A673 (cell line): ENCODE results near the gene HBP1.

Experiments used
- EZH2 ChIP-seq: fragments of 200-600 bp; sonication (generic); IDR thresholded peaks from 2 replicates; pipeline ENCODE4 v1.6.1; 2017; ENCODE audit warnings: borderline replicate concordance, low read depth, mild to moderate bottlenecking, mixed read lengths, antibody characterized with exemption, low read length; ENCODE audit not compliant: poor library complexity, severe bottlenecking
- TF ChIP-seq, protein P1 (sequence below): fragments of 300-800, 200-600 bp; sonication (generic); conservative IDR thresholded peaks from 2 replicates; pipeline ENCODE4 v1.5.1; 2017; ENCODE audit warnings: low read depth, mild to moderate bottlenecking, antibody characterized with exemption, low read length, moderate library complexity, mixed read lengths

DNA sequence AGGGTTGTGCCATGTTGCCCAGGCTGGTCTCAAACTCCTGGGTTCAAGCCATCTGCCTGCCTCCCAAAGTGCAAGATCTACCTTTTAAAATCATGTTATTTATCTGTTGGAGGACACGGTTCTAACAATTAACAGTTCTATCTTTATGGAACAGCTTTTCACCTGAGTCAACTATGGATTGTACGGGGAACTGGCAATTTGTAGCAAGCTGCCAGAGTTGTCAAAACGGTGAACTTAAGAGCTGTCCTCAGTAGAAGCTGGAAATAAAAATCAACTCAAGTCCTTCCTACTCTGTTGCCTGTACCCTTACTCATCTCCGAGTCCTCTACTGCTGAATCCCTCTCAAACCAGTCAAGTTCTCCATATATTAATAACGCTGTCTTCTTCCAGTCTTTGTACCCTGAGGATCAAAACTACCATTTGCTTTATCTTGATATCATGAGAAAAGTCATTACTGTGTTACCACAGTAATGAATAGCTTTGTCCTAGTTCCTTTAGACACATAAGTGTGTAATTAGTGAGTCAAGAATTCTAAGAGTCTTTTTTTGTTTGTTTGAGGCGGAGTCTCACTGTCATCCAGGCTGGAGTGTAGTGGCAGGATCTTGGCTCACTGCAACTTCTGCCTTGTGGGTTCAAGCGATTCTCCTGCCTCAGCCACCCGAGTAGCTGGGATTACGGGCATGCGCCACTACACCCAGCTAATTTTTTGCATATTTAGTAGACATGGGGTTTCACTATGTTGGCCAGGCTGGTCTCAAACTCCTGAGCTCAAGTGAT, 28.2 kb downstream of the HBP1 start:
- no peak for TF ChIP-seq EZH2
- TF ChIP-seq, protein P1, sequence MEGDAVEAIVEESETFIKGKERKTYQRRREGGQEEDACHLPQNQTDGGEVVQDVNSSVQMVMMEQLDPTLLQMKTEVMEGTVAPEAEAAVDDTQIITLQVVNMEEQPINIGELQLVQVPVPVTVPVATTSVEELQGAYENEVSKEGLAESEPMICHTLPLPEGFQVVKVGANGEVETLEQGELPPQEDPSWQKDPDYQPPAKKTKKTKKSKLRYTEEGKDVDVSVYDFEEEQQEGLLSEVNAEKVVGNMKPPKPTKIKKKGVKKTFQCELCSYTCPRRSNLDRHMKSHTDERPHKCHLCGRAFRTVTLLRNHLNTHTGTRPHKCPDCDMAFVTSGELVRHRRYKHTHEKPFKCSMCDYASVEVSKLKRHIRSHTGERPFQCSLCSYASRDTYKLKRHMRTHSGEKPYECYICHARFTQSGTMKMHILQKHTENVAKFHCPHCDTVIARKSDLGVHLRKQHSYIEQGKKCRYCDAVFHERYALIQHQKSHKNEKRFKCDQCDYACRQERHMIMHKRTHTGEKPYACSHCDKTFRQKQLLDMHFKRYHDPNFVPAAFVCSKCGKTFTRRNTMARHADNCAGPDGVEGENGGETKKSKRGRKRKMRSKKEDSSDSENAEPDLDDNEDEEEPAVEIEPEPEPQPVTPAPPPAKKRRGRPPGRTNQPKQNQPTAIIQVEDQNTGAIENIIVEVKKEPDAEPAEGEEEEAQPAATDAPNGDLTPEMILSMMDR, result no peak
